Smooth muscle cell of the umbilical artery (primary cell): ENCODE data around the gene SLC6A7. TPM values are rescaled to one million over a fixed set of nuclear protein-coding genes. Genes with fewer than 3 reads are reported as not detected.

Source experiments
- total RNA-seq: library from RNA; depleted of rRNA; stranded (reverse); fragments of >200 nt; gene quantifications from 2 replicates; pipeline ENCODE4 v1.2.3, GENCODE V29; 2014

Gene SLC6A7
- total RNA-seq, result not detected in 2 replicates

DNA sequence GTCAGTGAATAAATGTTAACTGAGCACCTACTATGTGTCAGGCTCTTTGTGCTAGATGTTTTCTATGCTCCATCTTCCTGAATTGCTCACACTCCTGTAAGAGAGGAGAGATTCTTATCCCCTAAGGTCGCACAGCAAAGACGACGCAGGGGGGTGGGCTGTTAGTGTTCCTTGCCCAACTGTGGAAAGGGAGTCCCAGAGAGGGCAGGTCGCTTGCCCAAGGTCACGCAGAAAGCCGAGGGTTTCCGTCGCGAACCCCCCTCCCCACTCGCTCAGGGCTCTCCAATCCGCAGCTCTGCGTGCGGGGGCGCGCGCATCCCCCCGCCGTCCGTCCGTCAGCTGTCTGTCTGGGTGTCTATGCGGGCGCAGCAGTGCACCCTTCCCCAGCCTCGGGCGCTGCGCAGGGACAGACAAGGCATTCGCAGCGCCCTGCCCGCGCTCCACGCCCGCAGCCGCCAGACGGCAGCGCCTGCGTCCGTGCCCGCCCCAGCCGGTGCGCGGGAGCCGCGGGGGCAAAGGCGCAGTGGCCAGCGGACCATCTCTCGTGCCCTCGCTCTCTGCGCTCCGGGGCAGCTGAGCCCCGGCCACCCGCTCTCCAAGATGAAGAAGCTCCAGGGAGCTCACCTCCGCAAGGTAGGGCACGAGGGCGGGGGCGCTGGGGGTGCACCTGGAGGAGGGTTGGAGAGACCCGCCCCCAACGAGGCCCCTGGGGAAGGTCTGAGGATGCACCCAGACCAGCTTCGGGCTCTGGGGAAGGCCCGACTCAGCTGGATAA lies at the start of gene SLC6A7:
TSS of gene SLC6A7 (plus strand) at position 335 of the 775 bp plus-strand sequence. CDS start at position 601, 266 bp downstream.

DNA sequence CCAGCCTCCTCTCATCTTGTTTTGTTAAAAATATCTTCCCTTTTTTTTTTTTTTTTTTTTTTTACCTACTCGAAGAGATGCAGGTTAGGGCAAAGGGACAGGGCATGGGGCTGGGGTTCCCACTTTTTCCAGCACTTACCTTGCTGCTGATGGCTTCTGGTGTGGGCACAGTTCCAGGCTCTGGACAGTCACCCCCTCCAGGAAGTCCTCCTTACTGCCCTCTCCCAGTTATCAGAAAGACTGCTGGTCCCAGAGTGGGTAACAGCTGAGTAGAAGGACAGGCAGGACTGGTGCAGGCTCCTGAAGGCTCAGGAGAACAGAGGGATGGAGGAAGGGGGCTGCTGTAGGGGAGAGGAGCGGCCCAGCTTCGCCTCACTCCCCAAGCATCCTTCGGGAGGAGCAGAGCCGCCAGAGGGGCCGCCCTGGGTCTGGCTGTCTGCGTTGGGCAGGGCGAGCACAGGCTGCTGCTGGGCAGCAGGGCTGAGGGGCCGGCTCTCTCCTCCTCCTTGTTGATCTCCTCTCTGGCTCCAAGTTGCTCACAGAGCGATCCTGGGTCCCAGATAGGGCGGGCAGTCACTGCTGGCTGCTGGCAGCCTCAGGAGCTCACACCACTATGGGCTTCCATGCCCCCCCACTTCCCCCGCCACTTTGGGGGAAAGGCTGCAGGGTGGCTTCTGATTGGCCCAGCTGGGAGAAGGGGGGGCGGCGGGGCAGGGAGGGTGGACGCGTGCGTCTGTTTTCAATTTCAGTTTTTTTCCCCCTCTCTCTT lies 34.4 kb upstream of the SLC6A7 start, which contains the start of gene PDGFRB:
TSS of gene PDGFRB (minus strand) at position 588 of the 769 bp plus-strand sequence. CDS start 18,798 bp downstream, outside the sequence.

GRCh38 chr5:150166650-150167511 lies 23.0 kb upstream of the SLC6A7 start, which contains the start of gene CDX1:
CDX1 (plus strand) TSS chr5:150166778; CDS start chr5:150166877, 99 bp downstream.

Other genes starting within 250 kb of the SLC6A7 start
- gene PDE6A, start 245.3 kb upstream of the SLC6A7 start, total RNA-seq, result not detected in 2 replicates
- gene SLC26A2, start 229.3 kb upstream of the SLC6A7 start, total RNA-seq, result 22.0 and 22.6 TPM in 2 replicates
- gene TIGD6, start 189.4 kb upstream of the SLC6A7 start, total RNA-seq, result 6.6 and 7.7 TPM in 2 replicates
- gene HMGXB3, start 189.3 kb upstream of the SLC6A7 start, total RNA-seq, result 41.9 and 63.9 TPM in 2 replicates
- 0.28 and 0.89 TPM in 2 replicates for gene CSF1R, start 103.5 kb upstream of the SLC6A7 start, total RNA-seq
- 69.6 and 88.5 TPM in 2 replicates for gene PDGFRB, start 34.2 kb upstream of the SLC6A7 start, total RNA-seq
- gene CDX1, start 23.3 kb upstream of the SLC6A7 start, total RNA-seq, result not detected in 2 replicates
- 1.6 and 3.3 TPM in 2 replicates for gene CAMK2A, start 99.7 kb downstream of the SLC6A7 start, total RNA-seq
- 60.5 and 118 TPM in 2 replicates for gene ARSI, start 112.8 kb downstream of the SLC6A7 start, total RNA-seq
- 14.6 and 35.4 TPM in 2 replicates for gene TCOF1, start 167.6 kb downstream of the SLC6A7 start, total RNA-seq
- 0.89 and 1.1 TPM in 2 replicates for gene CD74, start 222.8 kb downstream of the SLC6A7 start, total RNA-seq